ENCODE data around the gene RAD18. TPM values are rescaled to one million over a fixed set of nuclear protein-coding genes. Genes with fewer than 3 reads are reported as not detected.

RAD18 gene
- total RNA-seq, 1 experiment from 2014 or later: 25.8 TPM

DNA sequence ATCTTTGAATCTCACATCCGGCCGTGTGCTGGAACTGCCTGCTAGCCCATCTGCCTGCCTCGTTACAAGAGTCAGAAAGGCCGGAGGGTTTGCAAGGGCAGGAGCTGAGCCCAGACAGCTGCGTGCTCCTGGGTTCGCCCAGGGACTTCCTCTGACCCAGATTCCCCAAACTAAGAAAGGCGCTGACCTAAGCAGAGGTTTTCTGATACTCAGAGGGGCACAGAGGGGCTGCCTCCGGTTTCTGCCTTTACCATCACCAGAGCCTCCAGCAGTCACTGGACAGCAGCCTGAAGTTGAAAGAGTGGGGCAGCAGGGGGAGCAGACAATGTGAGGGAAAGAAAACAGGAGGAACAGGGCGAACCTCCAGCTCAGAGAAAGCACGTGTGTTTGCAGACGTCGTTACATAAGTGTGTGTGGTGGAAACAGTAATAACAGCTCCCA, 33.4 kb upstream of the RAD18 start:
- no TSS peak for BruUV-seq (replicated peaks)
- TF ChIP-seq, protein P1, sequence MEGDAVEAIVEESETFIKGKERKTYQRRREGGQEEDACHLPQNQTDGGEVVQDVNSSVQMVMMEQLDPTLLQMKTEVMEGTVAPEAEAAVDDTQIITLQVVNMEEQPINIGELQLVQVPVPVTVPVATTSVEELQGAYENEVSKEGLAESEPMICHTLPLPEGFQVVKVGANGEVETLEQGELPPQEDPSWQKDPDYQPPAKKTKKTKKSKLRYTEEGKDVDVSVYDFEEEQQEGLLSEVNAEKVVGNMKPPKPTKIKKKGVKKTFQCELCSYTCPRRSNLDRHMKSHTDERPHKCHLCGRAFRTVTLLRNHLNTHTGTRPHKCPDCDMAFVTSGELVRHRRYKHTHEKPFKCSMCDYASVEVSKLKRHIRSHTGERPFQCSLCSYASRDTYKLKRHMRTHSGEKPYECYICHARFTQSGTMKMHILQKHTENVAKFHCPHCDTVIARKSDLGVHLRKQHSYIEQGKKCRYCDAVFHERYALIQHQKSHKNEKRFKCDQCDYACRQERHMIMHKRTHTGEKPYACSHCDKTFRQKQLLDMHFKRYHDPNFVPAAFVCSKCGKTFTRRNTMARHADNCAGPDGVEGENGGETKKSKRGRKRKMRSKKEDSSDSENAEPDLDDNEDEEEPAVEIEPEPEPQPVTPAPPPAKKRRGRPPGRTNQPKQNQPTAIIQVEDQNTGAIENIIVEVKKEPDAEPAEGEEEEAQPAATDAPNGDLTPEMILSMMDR (IDR thresholded peaks at IDR 0.05; ENCODE audit: unreplicated experiment): no peak
- H3K4me3 Mint-ChIP-seq (ENCODE audit: low read depth, unreplicated experiment): no peak overlapping the region
- no peak overlapping the region for H3K27ac Mint-ChIP-seq (ENCODE audit: unreplicated experiment)
- H3K27me3 Mint-ChIP-seq (ENCODE audit: unreplicated experiment): no peaks in the 10 kb centered on the region
- H3K4me1 Mint-ChIP-seq (ENCODE audit: low read depth, unreplicated experiment): no peaks in the 10 kb centered on the region
- intact Hi-C loops (cut with micrococcal nuclease; ENCODE audit: unreplicated experiment): loop anchor here (5.0 kb wide), 1 partner anchor 236 kb away; no protein-coding TSS in a partner anchor
- CTCF ChIA-PET: no interaction called here
- no peaks in the 10 kb centered on the region for H3K9me3 Mint-ChIP-seq (ENCODE audit: low read depth, unreplicated experiment)
- no peak for DNase-seq
- H3K36me3 Mint-ChIP-seq (ENCODE audit: insufficient read depth, unreplicated experiment): no peaks in the 10 kb centered on the region

DNA sequence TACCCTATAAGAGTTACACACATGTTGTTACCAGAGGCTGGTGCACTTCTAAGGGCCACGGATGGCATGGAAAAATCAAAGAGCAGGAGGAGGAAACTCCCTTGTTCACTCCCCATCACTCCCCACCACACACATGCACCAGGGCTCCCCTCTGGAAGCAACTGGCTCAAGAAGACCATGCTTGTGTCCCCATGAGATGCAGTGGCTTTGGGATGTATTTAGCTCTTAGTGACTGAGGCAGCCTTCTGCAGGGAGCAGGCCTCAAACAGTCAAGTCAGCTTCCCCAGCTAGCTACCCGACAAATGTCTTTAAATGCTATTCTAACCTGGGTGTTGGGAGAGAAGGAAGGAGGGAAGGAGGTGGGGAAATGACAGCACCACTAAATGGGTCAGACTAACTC, 32.9 kb upstream of the RAD18 start:
- Mint-ChIP-seq H3K27ac (ENCODE audit: unreplicated experiment) (no peak overlapping the region), H3K27me3 (ENCODE audit: unreplicated experiment) (no peaks in the 10 kb centered on the region), H3K4me3 (ENCODE audit: low read depth, unreplicated experiment) (no peak overlapping the region), H3K4me1 (ENCODE audit: low read depth, unreplicated experiment) (no peaks in the 10 kb centered on the region), H3K9me3 (ENCODE audit: low read depth, unreplicated experiment) (no peaks in the 10 kb centered on the region), H3K36me3 (ENCODE audit: insufficient read depth, unreplicated experiment) (no peaks in the 10 kb centered on the region)
- CTCF ChIA-PET: no interaction called here
- no peak for DNase-seq
- TF ChIP-seq, protein P1 (IDR thresholded peaks at IDR 0.05; ENCODE audit: unreplicated experiment): no peak
- intact Hi-C loops (cut with micrococcal nuclease; ENCODE audit: unreplicated experiment): loop anchor here (5.0 kb wide), 1 partner anchor 236 kb away; no protein-coding TSS in a partner anchor
- no TSS peak for BruUV-seq (replicated peaks)

DNA sequence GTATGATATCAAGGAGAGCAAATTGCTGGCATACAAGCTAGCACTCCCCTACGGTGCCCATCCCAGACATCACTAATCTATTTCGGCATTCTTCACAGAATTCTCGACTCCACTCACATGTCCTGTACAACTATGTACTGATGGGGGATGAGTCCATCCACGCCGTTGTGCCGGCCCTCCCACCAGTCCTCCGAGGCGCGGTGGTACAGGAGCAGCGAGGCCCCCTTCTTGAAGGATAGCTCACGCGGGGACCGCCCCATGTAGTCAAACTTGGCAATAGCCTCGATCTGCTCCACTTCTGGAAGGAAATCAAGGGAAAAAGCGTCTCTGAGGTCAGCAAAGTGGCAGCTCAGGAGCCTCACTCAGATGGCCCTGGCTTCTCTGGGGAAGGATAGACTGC, 31.0 kb upstream of the RAD18 start:
- Mint-ChIP-seq H3K4me1 (ENCODE audit: low read depth, unreplicated experiment) (no peaks in the 10 kb centered on the region), H3K9me3 (ENCODE audit: low read depth, unreplicated experiment) (no peaks in the 10 kb centered on the region), H3K4me3 (ENCODE audit: low read depth, unreplicated experiment) (no peak overlapping the region), H3K27me3 (ENCODE audit: unreplicated experiment) (no peaks in the 10 kb centered on the region), H3K36me3 (ENCODE audit: insufficient read depth, unreplicated experiment) (no peaks in the 10 kb centered on the region), H3K27ac (ENCODE audit: unreplicated experiment) (no peak overlapping the region)
- intact Hi-C loops (cut with micrococcal nuclease; ENCODE audit: unreplicated experiment): no loop called here
- TF ChIP-seq, protein P1 (IDR thresholded peaks at IDR 0.05; ENCODE audit: unreplicated experiment): no peak
- no TSS peak for BruUV-seq (replicated peaks)
- DNase-seq: no peak
- CTCF ChIA-PET: no interaction called here

DNA sequence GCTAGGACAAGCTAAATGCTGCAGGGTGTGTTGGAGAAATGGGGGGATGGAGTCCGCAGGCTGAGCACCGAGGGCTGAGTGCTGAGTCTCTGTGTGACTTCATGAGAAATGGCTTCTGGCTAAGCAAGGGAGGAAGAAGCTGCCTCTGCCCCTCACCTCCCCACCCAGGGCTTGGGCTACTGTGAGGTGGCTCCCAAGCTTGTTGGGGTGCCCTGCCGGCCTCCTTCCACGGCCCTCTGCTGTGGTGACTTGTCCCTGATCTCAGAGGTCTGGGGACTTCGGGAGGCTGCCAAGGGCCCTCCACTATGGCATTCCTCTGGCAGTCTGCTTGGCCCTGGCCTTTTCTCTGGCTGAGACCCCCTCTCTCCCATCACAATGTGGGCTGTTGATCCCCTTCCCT, 30.1 kb upstream of the RAD18 start:
- Mint-ChIP-seq H3K4me1 (ENCODE audit: low read depth, unreplicated experiment) (no peaks in the 10 kb centered on the region), H3K9me3 (ENCODE audit: low read depth, unreplicated experiment) (no peaks in the 10 kb centered on the region), H3K27ac (ENCODE audit: unreplicated experiment) (no peak overlapping the region), H3K36me3 (ENCODE audit: insufficient read depth, unreplicated experiment) (no peaks in the 10 kb centered on the region), H3K27me3 (ENCODE audit: unreplicated experiment) (no peaks in the 10 kb centered on the region), H3K4me3 (ENCODE audit: low read depth, unreplicated experiment) (no peak overlapping the region)
- TF ChIP-seq, protein P1 (IDR thresholded peaks at IDR 0.05; ENCODE audit: unreplicated experiment): no peak
- intact Hi-C loops (cut with micrococcal nuclease; ENCODE audit: unreplicated experiment): no loop called here
- CTCF ChIA-PET: no interaction called here
- BruUV-seq (replicated peaks): no TSS peak
- DNase-seq: no peak
